Muscle layer of duodenum (tissue), 2 donors: ENCODE measurements around the gene ZNRF3.
"Not testable (repeated sequence)": the region's sequence is repeated elsewhere in the genome, so short reads cannot be mapped to it uniquely, and the experiment has no call there.

Source experiments
- H3K27ac ChIP-seq: one replicate; pipeline ENCODE4 v1.7.0; 2013; ENCODE audit warnings: mild to moderate bottlenecking, low read length
- H3K27me3 ChIP-seq: one replicate; pipeline ENCODE4 v1.7.0; 2013; ENCODE audit warnings: low read depth, mild to moderate bottlenecking, control low read depth, low read length
- H3K36me3 ChIP-seq, 2 donors: one replicate each; pipeline ENCODE4 v1.7.0; 2013; ENCODE audit warnings: low read length in 2 of 2, control low read depth in 1 of 2, mild to moderate bottlenecking in 1 of 2; ENCODE audit not compliant: insufficient read depth in 2 of 2, control insufficient read depth in 1 of 2
- H3K4me1 ChIP-seq, 2 donors: one replicate each; pipeline ENCODE4 v1.7.0; 2013; ENCODE audit warnings: low read length in 2 of 2, mild to moderate bottlenecking in 2 of 2, control low read depth in 1 of 2, moderate library complexity in 1 of 2; ENCODE audit not compliant: insufficient read depth in 2 of 2, control insufficient read depth in 1 of 2
- H3K4me3 ChIP-seq, 2 donors: one replicate each; pipeline ENCODE4 v1.7.0; 2013; ENCODE audit warnings: low read length in 2 of 2, low read depth in 1 of 2, mild to moderate bottlenecking in 1 of 2
- H3K9me3 ChIP-seq, 2 donors: one replicate each; pipeline ENCODE4 v1.7.0; 2013; ENCODE audit warnings: low read length in 2 of 2, control low read depth in 1 of 2, mild to moderate bottlenecking in 1 of 2; ENCODE audit not compliant: control insufficient read depth in 1 of 2
- donor health status: healthy.

Gene ZNRF3

DNA sequence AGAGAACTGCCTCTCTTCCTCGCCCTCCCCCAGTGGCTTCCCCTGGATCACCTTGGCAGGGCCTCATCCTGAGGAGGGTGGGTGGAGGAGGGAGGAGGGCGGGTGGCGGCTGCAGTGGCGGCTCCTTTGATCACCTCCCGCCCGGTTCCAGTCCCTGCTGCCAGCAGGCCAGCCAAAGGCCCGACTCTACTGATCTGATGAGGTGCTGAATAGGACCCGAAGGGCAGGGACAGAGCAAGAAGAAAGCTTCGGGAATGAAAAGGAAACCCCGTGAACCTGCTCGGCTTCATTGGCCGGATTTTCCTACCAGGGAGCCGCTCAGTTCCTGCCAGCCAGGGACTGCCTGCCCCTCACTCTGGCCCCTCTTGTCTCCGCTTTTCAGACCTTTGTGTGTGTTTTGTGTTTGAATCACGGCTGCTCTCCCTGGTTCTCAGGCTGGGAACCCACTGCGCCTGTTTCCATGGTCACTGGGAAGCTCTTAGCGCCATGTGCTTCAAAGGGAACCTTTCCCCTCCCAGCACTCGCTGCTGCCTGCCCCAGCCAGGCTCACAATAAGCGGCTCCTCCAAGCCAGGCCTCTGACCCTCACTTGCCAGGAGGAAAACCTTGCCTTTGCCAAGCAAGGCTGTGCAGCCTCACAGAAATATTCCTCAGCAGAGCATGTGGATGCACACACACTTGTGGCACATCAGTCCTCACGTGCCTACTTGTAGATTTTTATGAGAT, 121.4 kb downstream of the ZNRF3 start:
- H3K9me3 ChIP-seq = no peaks in the 10 kb centered on the region
- H3K27me3 ChIP-seq = no peaks in the 10 kb centered on the region
- peak overlapping the region in 1 of 2 donors; percentile 28 for H3K4me3 ChIP-seq
- no peak overlapping the region for H3K27ac ChIP-seq
- H3K36me3 ChIP-seq = no peaks in the 10 kb centered on the region
- H3K4me1 ChIP-seq = peaks cover 11 to 14% of the 10 kb centered on the region in 2 donors

DNA sequence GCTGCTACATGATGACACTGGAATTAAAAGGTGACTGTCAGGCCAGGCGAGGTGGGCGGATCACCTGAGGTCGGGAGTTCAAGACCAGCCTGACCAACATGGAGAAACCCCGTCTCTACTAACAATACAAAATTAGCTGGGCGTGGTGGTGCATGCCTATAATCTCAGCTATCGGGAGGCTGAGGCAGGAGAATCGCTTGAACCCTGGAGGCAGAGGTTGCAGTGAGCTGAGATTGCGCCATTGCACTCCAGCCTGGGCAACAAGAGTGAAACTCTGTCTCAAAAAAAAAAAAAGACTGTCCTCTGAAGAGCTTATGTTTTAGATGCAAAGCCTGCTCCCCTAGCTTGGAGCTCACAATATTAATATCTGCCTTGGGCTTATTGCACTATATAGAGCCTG, 122.4 kb downstream of the ZNRF3 start:
- not testable (repeated sequence) for H3K27ac ChIP-seq, H3K9me3 ChIP-seq, H3K4me3 ChIP-seq, H3K36me3 ChIP-seq, H3K27me3 ChIP-seq
- peaks cover 11 to 14% of the 10 kb centered on the region in 2 donors for H3K4me1 ChIP-seq

DNA sequence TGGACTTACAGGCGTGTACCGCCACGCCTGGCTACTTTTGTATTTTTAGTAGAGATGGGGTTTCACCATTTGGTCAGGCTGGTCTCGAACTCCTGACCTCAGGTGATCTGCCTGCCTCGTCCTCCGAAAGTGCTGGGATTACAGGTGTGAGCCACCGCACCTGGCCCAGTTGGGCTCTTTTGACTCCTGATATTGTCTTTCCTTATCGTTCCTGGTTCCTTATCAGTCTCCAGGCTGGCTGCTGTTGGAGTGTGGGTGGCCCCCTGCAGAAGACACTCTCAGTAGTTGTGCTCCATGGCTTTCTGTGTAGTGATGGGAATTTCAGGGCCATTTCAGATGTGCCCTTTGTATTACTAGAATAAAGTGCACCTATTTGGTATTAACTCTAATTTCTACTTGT, 123.0 kb downstream of the ZNRF3 start:
- peaks cover 11 to 18% of the 10 kb centered on the region in 2 donors for H3K4me1 ChIP-seq
- H3K27me3 ChIP-seq = no peaks in the 10 kb centered on the region
- no peaks in the 10 kb centered on the region for H3K36me3 ChIP-seq
- no peak overlapping the region for H3K27ac ChIP-seq
- H3K9me3 ChIP-seq = no peaks in the 10 kb centered on the region
- no peak overlapping the region for H3K4me3 ChIP-seq

DNA sequence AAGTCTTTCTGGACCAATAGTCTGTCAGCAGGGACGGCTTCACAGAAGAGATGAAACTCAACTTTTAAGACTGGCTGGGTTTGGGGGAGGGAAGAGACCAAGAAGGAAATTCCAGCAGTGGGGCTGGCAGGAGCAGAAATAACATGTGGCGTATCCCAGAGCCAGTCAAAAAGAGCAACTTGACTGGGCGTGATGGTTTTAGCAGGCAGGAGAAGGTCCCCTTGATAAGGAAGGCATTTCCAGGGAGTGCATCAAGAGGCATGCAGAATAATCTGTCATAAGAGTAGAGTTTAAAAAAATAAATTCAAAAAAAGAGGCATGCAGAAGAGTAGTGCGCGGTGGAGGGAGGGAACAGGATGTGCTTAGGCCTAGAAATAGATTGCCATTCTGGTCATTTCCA, 125.8 kb downstream of the ZNRF3 start:
- H3K27me3 ChIP-seq = no peaks in the 10 kb centered on the region
- H3K9me3 ChIP-seq = no peaks in the 10 kb centered on the region
- H3K27ac ChIP-seq = no peak overlapping the region
- H3K4me1 ChIP-seq = peaks cover 15 to 17% of the 10 kb centered on the region in 2 donors
- no peaks in the 10 kb centered on the region for H3K36me3 ChIP-seq
- no peak overlapping the region for H3K4me3 ChIP-seq

DNA sequence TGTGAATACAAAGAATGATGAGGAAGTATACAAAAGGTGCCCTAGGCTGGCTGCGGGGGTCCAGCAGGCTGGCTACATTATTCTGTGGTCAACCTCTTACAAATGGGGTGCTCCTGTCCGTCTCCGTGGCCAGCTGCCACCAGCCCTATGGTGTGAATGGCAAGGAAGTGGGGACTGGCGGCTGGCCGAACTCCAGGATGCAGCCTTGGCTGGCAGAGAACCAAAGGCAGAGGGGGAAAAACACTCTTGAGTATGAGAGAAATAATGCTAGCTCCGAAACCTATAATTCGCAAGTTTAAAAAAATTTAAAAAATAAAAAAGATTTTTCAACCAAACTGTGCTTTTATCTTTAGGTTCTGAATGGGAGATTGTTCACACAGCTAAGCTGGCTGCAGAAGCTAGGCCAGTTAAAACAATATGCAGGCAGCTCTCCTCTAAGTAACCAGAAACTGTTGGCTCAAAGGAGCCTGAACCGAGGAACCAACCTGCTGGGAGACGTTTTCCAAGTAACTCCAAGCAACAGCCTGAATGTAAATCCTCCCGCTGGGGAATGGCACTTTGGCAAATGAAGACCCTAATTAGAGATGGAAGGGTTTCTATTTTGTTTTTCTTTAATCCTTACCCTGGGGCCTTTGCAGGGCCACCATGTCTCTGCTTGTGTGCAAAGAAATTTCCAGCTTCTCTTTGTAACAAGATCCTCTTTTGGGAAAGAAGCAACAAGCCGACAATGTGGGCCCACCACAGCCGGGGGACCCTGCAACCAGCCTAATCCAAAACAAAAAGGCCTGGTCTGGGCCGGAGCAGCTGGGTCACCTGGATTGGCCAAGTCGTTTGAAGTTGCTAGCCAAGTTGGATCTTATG, 128.1 kb downstream of the ZNRF3 start:
- Histone ChIP-seq H3K27ac (no peak overlapping the region), H3K9me3 (no peaks in the 10 kb centered on the region), H3K27me3 (no peaks in the 10 kb centered on the region), H3K4me3 (no peak overlapping the region), H3K36me3 (no peaks in the 10 kb centered on the region), H3K4me1 (peaks cover 4 to 5% of the 10 kb centered on the region in 2 donors)

DNA sequence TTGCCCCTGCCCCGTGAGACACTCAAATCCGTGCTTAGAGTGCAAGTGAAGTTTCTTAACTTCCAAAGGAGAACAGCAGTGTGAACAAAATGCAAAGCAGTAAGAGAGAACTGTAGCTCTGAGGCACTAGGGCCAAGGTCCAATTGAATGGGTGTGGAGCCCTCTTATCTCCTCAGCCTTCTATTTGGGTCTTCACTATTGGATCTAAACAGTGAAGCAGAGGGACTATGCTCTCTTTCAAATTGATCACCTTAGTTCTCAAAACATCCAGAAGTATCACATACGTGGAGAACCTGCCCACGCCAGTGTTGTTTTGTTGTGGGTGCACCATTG, 128.7 kb downstream of the ZNRF3 start:
- Histone ChIP-seq H3K9me3 (no peaks in the 10 kb centered on the region), H3K27ac (no peak overlapping the region), H3K4me1 (peaks cover 4 to 5% of the 10 kb centered on the region in 2 donors), H3K36me3 (no peaks in the 10 kb centered on the region), H3K27me3 (no peaks in the 10 kb centered on the region), H3K4me3 (no peak overlapping the region)

DNA sequence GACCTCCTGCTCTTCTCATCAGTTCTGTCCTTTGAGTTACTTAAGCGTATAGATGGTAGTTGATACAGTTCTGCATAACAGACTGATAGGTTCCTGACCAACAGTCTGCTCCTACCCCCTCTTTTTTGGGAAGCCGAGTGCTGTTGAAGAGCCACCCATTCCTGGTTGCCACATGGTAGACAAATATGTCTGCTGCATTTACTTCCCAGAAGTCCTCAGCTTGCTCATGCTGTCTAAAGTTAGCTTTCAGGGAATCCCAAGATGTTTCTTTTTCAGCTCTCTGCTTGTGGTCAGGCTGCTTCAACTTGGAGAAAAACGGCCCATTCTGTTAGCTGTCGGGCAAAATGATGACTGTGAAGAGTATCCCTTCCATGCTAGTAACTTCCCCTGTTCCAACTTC, 129.6 kb downstream of the ZNRF3 start:
- Histone ChIP-seq H3K4me3 (no peak overlapping the region), H3K4me1 (peaks cover 4 to 5% of the 10 kb centered on the region in 2 donors), H3K27ac (no peak overlapping the region)

DNA sequence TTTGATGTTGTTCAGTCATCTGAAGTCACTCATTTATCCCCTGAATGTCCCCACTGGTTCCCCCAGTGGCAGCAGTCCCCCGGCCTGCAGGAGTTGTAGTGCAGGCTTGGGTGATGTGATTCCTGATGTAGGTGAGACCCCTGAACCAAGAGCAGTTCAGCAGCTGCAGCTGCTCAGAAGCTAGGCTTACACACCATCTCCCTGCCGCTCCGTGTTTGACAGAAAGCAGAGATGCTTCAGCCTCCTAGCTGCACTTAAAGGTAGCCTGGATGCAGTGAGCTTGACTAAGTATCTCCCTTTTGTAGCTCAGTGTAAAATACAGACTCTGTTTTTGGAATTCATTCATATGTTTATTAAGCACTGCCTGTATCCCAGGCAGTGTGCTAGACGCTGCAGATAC, 130.9 kb downstream of the ZNRF3 start:
- Histone ChIP-seq H3K27me3 (no peaks in the 10 kb centered on the region), H3K4me1 (peaks cover 4 to 5% of the 10 kb centered on the region in 2 donors), H3K9me3 (no peaks in the 10 kb centered on the region), H3K27ac (no peak overlapping the region), H3K36me3 (no peaks in the 10 kb centered on the region), H3K4me3 (no peak overlapping the region)

More for the DNA sequence above, 129.6 kb downstream of the ZNRF3 start:
- Histone ChIP-seq H3K27me3 (no peaks in the 10 kb centered on the region), H3K9me3 (no peaks in the 10 kb centered on the region), H3K36me3 (no peaks in the 10 kb centered on the region)

DNA sequence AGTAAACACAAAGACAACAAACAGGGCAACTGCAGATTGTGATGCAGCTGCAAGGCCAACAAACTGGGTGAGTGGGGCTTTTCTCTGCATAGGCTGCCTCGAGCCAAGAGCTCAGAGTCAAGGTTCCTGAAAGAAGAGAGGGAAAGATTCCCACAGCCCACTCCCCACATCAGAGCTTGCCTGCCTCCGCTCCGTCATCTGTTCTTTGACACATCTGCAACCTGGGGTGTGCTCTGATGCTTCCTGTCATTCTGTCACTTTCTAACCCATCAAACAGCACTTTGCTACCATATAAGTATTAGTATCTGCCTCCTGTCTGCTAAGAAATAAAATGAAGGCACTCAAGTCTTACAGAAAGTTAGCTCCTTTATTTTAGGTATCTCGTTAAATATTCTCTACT, 131.4 kb downstream of the ZNRF3 start:
- H3K4me3 ChIP-seq = no peak overlapping the region
- no peaks in the 10 kb centered on the region for H3K36me3 ChIP-seq
- no peaks in the 10 kb centered on the region for H3K9me3 ChIP-seq
- H3K27me3 ChIP-seq = no peaks in the 10 kb centered on the region
- H3K27ac ChIP-seq = no peak overlapping the region
- H3K4me1 ChIP-seq = peaks cover 4 to 5% of the 10 kb centered on the region in 2 donors

DNA sequence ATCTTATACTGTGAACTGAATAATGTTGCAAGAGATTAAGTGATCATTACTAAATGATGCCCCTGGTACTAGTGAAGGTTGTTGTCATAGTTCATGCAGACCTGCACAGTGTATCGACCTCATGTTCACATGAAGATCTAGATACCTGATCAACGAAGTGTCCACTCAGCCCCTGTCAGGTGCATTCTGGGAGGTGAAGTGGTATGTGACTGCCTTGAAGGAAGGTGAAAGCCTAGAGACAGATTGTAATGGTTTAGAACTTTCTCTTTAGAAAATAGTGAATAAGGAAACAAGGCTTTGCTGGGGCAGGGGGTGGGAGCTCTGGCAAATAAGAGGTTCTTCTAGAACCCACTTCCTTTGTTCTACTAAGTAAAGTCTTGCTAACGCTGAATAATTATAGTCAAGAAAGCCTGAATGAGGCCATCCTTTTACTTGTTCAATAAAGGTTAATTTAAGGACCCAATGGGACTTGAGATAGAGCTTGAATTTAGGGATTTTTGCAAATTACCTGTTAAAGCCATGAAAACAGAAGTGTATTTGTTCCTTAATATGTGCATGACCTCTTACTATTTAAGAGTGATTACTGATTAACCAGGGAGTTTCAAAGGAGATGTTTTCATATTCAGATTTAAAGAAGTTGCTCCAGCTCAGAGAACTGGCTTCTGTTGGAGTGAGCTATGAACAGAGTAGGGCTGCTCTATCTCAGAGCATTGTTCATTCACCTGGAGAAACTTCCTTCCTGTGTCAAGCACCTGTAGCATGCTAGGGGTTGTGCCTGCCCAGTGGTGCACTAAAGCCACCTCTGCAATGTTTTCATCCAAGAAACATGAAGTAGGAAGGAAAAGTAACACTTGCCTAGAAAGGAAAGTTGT, 132.9 kb downstream of the ZNRF3 start:
- Histone ChIP-seq H3K27ac (no peak overlapping the region), H3K9me3 (no peaks in the 10 kb centered on the region)

More for the DNA sequence above, 132.9 kb downstream of the ZNRF3 start:
- peaks cover under 1 to 5% of the 10 kb centered on the region in 2 donors for H3K4me1 ChIP-seq
- H3K36me3 ChIP-seq = no peaks in the 10 kb centered on the region
- H3K4me3 ChIP-seq = no peak overlapping the region
- H3K27me3 ChIP-seq = no peaks in the 10 kb centered on the region
